GM18511 (cell line): ENCODE measurements around the gene CAPN2.

ENCODE experiments used
- ATAC-seq: cut with Tn5 transposase; IDR thresholded peaks from one replicate; pipeline ENCODE4 v1.9.1; 2021; ENCODE audit warnings: mild to moderate bottlenecking, moderate library complexity; ENCODE audit not compliant: unreplicated experiment

CAPN2 gene

GRCh38 chr1:223702735-223703667 is 9.3 kb upstream of the CAPN2 start:
- no peak for ATAC-seq

DNA sequence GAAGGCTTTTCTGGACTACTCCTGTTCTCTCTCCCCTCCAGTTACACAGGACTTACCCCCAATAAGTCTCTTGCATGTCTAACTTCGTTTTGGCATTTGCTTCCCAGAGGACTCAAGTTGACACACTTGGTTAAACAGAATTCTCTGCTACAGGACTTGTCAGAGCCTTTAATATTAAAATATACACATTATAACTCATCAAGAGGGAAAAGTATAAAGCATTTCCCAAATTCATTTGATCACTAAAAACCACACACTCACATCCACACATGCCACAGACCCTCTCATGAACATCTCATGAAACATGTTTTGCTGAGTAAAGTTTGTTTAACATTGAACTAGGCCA is 8.7 kb upstream of the CAPN2 start:
- ATAC-seq, result no peak

- no peak for ATAC-seq
Measured at GRCh38 chr1:223704921-223705878, 7.1 kb upstream of the CAPN2 start.

DNA sequence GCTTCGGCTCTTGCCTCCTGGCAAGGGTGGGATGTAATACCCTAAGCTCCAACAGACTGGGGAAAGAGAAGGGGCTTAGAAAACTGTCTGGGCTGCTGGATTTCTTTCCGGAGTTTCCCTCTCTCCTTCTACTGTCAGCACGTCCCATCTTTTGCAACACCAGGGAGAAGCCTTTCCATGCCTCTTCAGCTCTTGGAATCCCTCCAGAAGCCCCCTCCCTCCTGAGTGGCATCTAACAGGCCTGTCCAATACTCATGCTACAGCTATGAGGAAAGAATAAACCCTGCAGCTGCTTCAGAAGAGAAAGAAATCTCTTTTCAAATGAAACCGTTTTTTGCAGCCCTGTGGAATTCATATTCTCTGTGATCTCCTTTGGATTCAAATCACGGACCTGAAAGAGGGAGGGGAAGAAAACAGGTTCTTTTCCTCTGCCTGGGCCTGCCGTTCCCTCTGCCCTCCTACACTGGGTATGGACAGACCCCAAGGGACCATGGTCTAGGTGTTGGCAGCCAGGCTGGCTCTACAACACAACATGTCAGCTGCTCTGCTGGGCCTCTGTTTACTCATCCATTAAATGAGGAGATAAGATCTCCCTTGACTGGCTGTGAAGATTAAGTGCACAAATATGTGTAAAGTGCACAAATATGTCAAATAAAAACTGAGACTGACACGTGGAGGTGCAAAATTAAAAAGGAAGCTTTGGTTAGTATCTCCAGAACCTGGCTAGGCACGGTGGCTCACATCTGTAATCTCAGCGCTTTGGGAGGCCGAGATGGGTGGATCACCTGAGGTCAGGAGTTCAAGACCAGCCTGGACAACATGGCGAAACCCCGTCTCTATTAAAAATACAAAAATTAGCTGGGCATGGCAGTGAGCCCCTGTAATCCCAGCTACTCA is 6.0 kb upstream of the CAPN2 start:
- ATAC-seq, result no peak

- ATAC-seq, result no peak
Measured at GRCh38 chr1:223707256-223708000, 4.9 kb upstream of the CAPN2 start.

GRCh38 chr1:223708001-223708359 is 4.4 kb upstream of the CAPN2 start:
- no peak for ATAC-seq

GRCh38 chr1:223708651-223709268 is 3.6 kb upstream of the CAPN2 start:
- ATAC-seq, result no peak

DNA sequence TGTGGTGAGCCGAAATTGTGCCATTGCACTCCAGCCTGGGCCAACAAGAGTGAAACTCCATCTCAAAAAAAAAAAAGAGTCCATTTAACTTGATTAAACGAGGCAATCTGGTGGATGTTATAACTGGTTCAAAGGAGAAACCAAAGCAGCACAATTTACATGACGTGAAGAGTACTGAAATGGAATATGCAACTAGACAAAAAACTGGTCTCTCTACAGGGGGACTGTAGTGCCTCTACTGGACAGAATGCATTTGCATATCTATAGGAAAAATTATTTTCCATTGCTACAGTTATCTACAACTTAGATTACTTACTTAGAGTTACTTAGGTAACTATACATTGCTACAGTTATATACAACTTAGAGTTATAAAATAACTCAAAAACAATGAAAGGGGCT is 2.7 kb upstream of the CAPN2 start:
- ATAC-seq, result no peak

GRCh38 chr1:223710179-223711133 is 1.9 kb upstream of the CAPN2 start:
- no peak for ATAC-seq

DNA sequence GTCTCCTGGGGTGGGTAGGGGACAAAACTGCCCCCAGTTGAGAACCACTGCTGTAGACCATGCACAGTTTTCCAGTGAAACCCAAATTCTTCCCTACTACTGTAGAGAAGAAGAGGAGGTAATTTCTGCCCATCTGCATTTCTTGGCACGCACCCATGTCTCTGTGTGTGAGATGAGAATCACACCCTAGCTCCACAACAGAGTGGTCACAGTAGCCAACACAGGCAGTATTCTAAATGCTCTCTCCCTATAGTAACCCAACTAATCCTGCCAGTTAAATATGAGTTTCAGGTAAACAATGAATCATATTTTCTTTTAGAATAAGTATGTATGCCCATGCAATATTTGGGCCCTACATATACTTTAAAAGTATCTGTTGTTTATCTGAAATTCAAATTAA is 1.2 kb upstream of the CAPN2 start:
- ATAC-seq, result no peak

DNA sequence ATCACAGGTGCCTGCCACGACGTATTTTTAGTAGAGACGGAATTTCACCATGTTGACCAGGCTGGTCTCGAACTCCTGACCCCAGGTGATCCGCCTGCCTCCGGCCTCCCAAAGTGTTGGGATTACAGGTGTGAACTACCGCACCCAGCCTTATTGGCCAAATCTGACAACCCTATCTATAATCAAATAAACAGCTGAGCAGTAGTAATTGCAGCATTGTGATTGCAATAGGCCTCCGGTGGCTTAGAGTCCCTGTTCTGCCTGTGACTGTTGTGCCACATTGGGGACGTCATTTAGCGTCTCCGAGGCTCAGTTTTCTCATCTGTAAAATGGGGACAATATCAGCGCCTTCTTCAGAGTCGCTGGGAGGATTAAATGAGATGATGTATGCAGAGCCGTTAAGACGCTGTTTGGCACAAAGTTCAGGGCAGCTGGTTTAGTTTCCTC is 569 bp upstream of the CAPN2 start:
- ATAC-seq, result no peak

- peak; percentile 40 for ATAC-seq
Measured at GRCh38 chr1:223712850-223713474, 623 bp downstream of the CAPN2 start.

DNA sequence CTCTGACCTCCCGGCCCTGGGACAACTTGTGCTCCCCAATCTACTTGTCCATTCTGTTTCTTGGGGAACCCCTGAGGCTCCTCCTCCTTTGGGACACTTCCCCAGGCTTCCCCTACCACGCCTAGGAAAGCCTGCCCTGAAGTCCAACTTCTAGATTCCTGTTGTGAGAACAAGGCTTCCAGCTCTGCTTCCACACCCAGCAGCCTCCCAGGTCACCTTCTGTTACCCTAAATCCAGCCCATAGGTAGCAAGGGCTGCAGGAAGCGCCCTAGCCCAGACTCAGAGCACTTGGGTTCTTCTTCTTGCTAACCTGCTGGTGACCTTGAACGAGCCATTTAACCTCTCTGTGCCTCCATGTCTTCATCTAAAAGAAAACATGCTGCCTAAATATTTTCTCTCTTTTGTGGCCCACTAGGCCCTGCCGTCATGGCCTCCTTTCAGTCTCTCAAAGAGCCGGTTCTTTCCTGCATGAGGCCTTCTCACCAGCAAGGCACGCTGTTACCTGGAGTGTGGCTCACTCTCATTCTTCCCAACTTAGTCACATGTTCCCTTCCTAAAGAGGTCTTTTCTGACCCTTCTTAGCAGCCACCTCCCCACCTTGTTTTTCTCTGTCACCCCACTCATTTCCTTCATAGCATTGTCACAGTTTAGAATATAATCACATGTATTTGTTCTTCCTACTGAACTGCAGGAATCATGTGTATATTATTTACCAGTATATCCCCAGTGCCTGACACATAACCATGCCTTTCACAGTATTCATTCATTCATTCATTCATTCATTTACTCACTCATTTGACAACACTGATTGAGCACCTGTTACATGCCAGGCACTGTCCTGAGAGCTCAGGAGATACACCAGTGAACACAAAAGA is 1.4 kb downstream of the CAPN2 start:
- no peak for ATAC-seq

DNA sequence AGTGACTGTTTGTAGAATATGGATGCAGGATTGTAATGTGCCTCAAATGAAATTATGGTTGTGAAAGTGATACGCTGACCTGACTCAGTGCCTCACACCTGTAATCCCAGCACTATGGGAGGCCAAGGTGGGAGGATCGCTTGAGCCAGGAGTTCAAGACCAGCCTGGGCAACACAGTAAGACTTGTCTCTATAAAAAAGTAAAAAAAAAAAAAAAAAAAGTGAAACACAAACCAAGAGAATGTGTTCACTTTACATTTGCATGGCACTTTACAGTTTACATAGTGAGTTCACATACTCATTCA is 2.0 kb downstream of the CAPN2 start:
- no peak for ATAC-seq

GRCh38 chr1:223714849-223715603 is 2.7 kb downstream of the CAPN2 start:
- no peak for ATAC-seq

GRCh38 chr1:223715604-223716172 is 3.3 kb downstream of the CAPN2 start:
- no peak for ATAC-seq
